Measurements from ENCODE around the gene FTSJ1. TPM values are rescaled to one million over a fixed set of nuclear protein-coding genes. Genes with fewer than 3 reads are reported as not detected.
A peak's percentile ranks its signal among the peaks of the same experiment; 100 is the strongest.

The FTSJ1 gene
- total and polyA plus RNA-seq, 2 of the 8 experiments (the other 6 are each of a cell fraction or from before 2014, with no cell fraction given): 62.4 to 80.4 TPM

DNA sequence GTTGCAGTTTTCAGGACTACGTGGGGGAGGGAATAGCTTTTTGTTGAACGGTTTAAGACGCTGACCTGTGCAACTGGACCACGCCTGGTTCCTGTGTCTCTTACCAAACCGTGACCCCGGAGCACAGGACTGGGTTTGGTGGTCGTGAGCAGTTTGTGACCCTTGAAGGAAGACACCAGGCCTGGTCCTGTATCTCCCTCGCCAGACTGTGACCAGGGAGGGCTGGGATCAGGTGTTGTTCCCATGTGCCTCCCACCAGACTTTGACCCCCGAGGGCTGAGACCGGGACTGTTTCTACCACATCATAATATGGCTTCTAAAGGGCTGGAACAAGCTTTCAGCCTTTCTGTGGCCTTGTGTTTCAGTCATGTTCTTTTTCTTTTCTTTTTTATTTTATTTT is 46.3 kb downstream of the FTSJ1 start:
- Histone ChIP-seq H3K4me1 (replicated peaks in 1 of 4; ENCODE audit: control insufficient read depth in 3 of 4, insufficient read depth in 4 of 4, low read length in 3 of 4) (peaks cover 0 to 5% (median 0%) of the 10 kb centered on the region in 4 experiments; a peak in 1 of 7 replicates), H2BK20ac (ENCODE audit: low read length) (no peak overlapping the region), H3K36me3 (ENCODE audit: control insufficient read depth in 2 of 4, insufficient read depth in 4 of 4, low read length in 3 of 4) (peaks cover 3 to 26% (median 15%) of the 10 kb centered on the region in 4 experiments), H3K14ac (ENCODE audit: insufficient read length) (no peak overlapping the region), H3K23me2 (ENCODE audit: low read depth, low read length) (peaks cover 2% of the 10 kb centered on the region; the same call in 1 of the 2 replicates), H2BK120ac (replicated peaks; ENCODE audit: low read depth, low read length) (peak overlapping the region; percentile 72), H2BK15ac (ENCODE audit: low read length) (no peak overlapping the region), H3K9me3 (ENCODE audit: insufficient read depth in 2 of 2, low read depth in 1 of 2, low read length in 1 of 2) (no peaks in the 10 kb centered on the region), H3K79me1 (ENCODE audit: low read depth, low read length) (no peaks in the 10 kb centered on the region), H3K9ac (replicated peaks in 1 of 4; ENCODE audit: extremely low read depth in 1 of 4, low read depth in 3 of 4, low read length in 3 of 4) (peak overlapping the region; percentile 37 to 82 (median 72); a peak in 6 of 7 replicates), H2BK5ac (ENCODE audit: low read depth, low read length) (no peak overlapping the region; the same call in 1 of the 2 replicates), H2BK12ac (ENCODE audit: low read depth, low read length) (no peak overlapping the region), H3K4ac (replicated peaks; ENCODE audit: insufficient read length, low read depth, low read length) (peak overlapping the region; percentile 32), H4K20me1 (replicated peaks in 1 of 2; ENCODE audit: control insufficient read depth in 1 of 2, insufficient read depth in 2 of 2, low read length in 2 of 2) (no peaks in the 10 kb centered on the region), H2AFZ (ENCODE audit: low read length) (no peak overlapping the region), H4K91ac (replicated peaks; ENCODE audit: insufficient read length, low read length) (no peak overlapping the region), H4K5ac (ENCODE audit: insufficient read length, low read depth, low read length) (peak overlapping the region; percentile 66), H4K8ac (ENCODE audit: extremely low read depth, insufficient read depth, low read length) (no peak overlapping the region), H3K4me2 (ENCODE audit: insufficient read depth in 1 of 2, low read depth in 2 of 2, low read length in 2 of 2) (peak overlapping the region; percentile 58 to 84), H3K18ac (ENCODE audit: extremely low read depth, low read length) (peak overlapping the region; percentile 78; the same call in 1 of the 2 replicates), H3K27ac (ENCODE audit: low read depth, low read length) (peak overlapping the region; percentile 79), H3K4me3 (ENCODE audit: extremely low read depth in 1 of 4, insufficient read depth in 2 of 4, low read depth in 3 of 4, low read length in 4 of 4) (peak overlapping the region; percentile 70 to 83 (median 74)), H3K27me3 (replicated peaks in 1 of 4; ENCODE audit: control insufficient read depth in 3 of 4, extremely low read depth in 1 of 4, insufficient read depth in 3 of 4, low read length in 3 of 4) (no peaks in the 10 kb centered on the region), H2AK5ac (ENCODE audit: low read depth, low read length) (no peak overlapping the region; the same call in 1 of the 2 replicates), H3K56ac (replicated peaks; ENCODE audit: insufficient read length, low read depth, low read length) (peak overlapping the region; percentile 39), H3K23ac (ENCODE audit: insufficient read length) (no peak overlapping the region), H3K79me2 (ENCODE audit: control insufficient read depth in 1 of 2, insufficient read depth in 2 of 2, low read length in 2 of 2) (peaks cover 0 to 9% of the 10 kb centered on the region in 2 experiments; a peak in 2 of 4 replicates)
- ChIA-PET POLR2A (ENCODE audit: partially characterized antibody) (interaction anchor here (0.8 to 1.4 kb wide), 5 partner anchors 9 to 65 kb away, joined by 3 to 5 read pairs (median 3); partner anchors contain the start of gene RBM3), CTCF (ENCODE audit: partially characterized antibody) (no interaction called here)
- TF ChIP-seq YY1 (IDR thresholded peaks at IDR 0.05; ENCODE audit: low read depth, low read length) (no peak), HDAC2 (IDR thresholded peaks at IDR 0.05; ENCODE audit: borderline replicate concordance in 1 of 2, low read depth in 2 of 2, low read length in 2 of 2) (no peak), KDM4A (IDR thresholded peaks at IDR 0.05; ENCODE audit: low read depth, low read length, severe bottlenecking) (peak; percentile 14), RNF2 (IDR thresholded peaks at IDR 0.05; ENCODE audit: borderline replicate concordance, low read depth, low read length, missing control alignments, poor library complexity, severe bottlenecking) (no peak), SIRT6 (IDR thresholded peaks at IDR 0.05; ENCODE audit: low read length) (no peak), POU5F1 (IDR thresholded peaks at IDR 0.05; ENCODE audit: low read depth, low read length) (no peak)
- FAIRE-seq: no peak
- WGBS, 2 experiments (ENCODE audit: extremely low coverage in 1 of 2, insufficient coverage in 1 of 2, insufficient read length in 1 of 2, insufficient replicate concordance in 2 of 2, low coverage in 1 of 2, low lambda C conversion rate in 2 of 2, missing lambda C conversion rate in 1 of 2): 18% methylated on average over 10 of the region's 10 CpGs; no CpG with 5 or more reads in 1 of the 2 experiments
- no peak for DNase-seq (ENCODE audit: low read depth in 1 of 2, low spot score in 2 of 2)

All from H1 (cell line).